HG03439 (cell line): ENCODE data around the gene CSAG1.
"Not testable (repeated sequence)": the region's sequence is repeated elsewhere in the genome, so short reads cannot be mapped to it uniquely, and the experiment has no call there.

Experiments used
- ATAC-seq: cut with Tn5 transposase; IDR thresholded peaks from one replicate; pipeline ENCODE4 v1.9.1; 2021; ENCODE audit warnings: mild to moderate bottlenecking, moderate library complexity; ENCODE audit not compliant: unreplicated experiment

The CSAG1 gene

DNA sequence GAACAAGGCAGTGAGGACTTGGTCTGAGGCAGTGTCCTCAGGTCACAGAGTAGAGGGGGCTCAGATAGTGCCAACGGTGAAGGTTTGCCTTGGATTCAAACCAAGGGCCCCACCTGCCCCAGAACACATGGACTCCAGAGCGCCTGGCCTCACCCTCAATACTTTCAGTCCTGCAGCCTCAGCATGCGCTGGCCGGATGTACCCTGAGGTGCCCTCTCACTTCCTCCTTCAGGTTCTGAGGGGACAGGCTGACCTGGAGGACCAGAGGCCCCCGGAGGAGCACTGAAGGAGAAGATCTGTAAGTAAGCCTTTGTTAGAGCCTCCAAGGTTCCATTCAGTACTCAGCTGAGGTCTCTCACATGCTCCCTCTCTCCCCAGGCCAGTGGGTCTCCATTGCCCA is 33.1 kb downstream of the CSAG1 start:
- not testable (repeated sequence) for ATAC-seq

DNA sequence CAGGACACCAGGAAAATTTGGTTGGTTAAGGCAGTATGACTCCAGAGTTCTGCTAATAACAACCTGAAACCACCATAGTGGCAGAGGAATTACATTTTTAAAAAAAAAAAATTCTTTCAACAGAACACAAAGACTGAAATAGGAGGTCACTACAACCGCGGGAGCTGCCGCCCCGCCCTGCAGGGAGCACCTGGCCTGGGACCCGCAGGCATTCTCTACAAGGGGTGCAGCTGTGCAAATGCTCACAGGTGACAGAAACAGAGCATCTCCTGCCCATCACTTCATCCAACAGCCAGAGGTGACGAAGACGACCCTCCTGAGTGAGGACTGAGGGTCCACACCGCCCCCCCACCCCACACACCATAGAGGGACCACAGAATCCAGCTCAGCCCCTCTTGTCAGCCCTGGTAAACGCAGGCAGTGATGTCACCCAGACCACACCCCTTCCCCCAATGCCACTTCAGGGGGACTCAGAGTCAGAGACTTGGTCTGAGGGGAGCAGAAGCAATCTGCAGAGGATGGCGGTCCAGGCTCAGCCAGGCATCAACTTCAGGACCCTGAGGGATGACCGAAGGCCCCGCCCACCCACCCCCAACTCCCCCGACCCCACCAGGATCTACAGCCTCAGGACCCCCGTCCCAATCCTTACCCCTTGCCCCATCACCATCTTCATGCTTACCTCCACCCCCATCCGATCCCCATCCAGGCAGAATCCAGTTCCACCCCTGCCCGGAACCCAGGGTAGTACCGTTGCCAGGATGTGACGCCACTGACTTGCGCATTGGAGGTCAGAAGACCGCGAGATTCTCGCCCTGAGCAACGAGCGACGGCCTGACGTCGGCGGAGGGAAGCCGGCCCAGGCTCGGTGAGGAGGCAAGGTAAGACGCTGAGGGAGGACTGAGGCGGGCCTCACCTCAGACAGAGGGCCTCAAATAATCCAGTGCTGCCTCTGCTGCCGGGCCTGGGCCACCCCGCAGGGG is 35.3 kb downstream of the CSAG1 start, which contains the start of gene MAGEA3:
Gene MAGEA3, plus strand, starts transcription at position 843 of the 980 bp plus-strand sequence. CDS start 2,039 bp downstream, outside the sequence.
- ATAC-seq: not testable (repeated sequence)

DNA sequence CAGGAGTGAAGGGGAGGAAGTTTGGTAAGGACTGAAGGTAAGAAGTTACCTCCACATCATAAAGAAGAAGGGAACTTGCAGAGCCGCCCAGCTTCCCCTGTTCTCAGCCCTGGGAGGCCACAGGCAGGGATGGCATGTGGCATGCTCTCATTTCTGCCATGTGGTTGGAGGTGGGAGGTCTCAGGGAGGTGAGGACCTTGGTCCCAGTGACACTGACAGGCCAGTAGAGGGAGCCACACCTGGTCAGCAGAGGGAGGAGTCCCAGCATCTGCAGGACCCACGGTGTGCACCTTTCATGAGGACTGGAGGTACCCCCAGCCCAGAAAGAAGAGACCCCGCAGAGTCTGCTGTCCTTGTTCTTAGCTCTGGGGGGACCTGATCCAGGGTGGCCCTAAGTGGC is 52.5 kb downstream of the CSAG1 start:
- peak; percentile 54 for ATAC-seq
